ENCODE measurements around the gene MGME1. TPM values are rescaled to one million over a fixed set of nuclear protein-coding genes. Genes with fewer than 3 reads are reported as not detected.

Gene MGME1
- total and polyA plus RNA-seq, 2 of the 13 experiments (the other 11 are each of a cell fraction or from before 2014, with no cell fraction given): 36.7 to 66.6 TPM

GRCh38 chr20:17925141-17925939 is 43.5 kb upstream of the MGME1 start (continued):
- no peak for TF ChIP-seq NBN (conservative IDR thresholded peaks at IDR 0.05)
- no peak for TF ChIP-seq ZFP41 (CRISPR knock-in tag; IDR thresholded peaks at IDR 0.05; ENCODE audit: borderline replicate concordance)
- no peak; the same call in 1 of the 2 replicates for TF ChIP-seq PHF21A (CRISPR knock-in tag; IDR thresholded peaks at IDR 0.05)
- TF ChIP-seq MEIS1 (CRISPR knock-in tag; IDR thresholded peaks at IDR 0.05; ENCODE audit: borderline replicate concordance): no peak
- TF ChIP-seq, protein P1, sequence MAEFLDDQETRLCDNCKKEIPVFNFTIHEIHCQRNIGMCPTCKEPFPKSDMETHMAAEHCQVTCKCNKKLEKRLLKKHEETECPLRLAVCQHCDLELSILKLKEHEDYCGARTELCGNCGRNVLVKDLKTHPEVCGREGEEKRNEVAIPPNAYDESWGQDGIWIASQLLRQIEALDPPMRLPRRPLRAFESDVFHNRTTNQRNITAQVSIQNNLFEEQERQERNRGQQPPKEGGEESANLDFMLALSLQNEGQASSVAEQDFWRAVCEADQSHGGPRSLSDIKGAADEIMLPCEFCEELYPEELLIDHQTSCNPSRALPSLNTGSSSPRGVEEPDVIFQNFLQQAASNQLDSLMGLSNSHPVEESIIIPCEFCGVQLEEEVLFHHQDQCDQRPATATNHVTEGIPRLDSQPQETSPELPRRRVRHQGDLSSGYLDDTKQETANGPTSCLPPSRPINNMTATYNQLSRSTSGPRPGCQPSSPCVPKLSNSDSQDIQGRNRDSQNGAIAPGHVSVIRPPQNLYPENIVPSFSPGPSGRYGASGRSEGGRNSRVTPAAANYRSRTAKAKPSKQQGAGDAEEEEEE (CRISPR knock-in tag; IDR thresholded peaks at IDR 0.05; ENCODE audit: borderline replicate concordance): no peak
- 0 out of 2 replicates have a peak, but pooled peaks have one; percentile 7 for TF ChIP-seq SOX5 (CRISPR knock-in tag; IDR thresholded peaks at IDR 0.05; ENCODE audit: borderline replicate concordance)
- TF ChIP-seq ZNF879 (CRISPR knock-in tag; IDR thresholded peaks at IDR 0.05): no peak
- TF ChIP-seq ZNF557 (CRISPR knock-in tag; IDR thresholded peaks at IDR 0.05): no peak
- 0 out of 2 replicates have a peak, but pooled peaks have one; percentile 34 for TF ChIP-seq ZBTB20 (CRISPR knock-in tag; IDR thresholded peaks at IDR 0.05; ENCODE audit: borderline replicate concordance, low read depth)
- TF ChIP-seq, protein P2, sequence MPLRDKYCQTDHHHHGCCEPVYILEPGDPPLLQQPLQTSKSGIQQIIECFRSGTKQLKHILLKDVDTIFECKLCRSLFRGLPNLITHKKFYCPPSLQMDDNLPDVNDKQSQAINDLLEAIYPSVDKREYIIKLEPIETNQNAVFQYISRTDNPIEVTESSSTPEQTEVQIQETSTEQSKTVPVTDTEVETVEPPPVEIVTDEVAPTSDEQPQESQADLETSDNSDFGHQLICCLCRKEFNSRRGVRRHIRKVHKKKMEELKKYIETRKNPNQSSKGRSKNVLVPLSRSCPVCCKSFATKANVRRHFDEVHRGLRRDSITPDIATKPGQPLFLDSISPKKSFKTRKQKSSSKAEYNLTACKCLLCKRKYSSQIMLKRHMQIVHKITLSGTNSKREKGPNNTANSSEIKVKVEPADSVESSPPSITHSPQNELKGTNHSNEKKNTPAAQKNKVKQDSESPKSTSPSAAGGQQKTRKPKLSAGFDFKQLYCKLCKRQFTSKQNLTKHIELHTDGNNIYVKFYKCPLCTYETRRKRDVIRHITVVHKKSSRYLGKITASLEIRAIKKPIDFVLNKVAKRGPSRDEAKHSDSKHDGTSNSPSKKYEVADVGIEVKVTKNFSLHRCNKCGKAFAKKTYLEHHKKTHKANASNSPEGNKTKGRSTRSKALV (CRISPR knock-in tag; IDR thresholded peaks at IDR 0.05): 0 out of 2 replicates have a peak, but pooled peaks have one; percentile 32
- 0 out of 2 replicates have a peak, but pooled peaks have one; percentile 39 for TF ChIP-seq TEAD2 (CRISPR knock-in tag; IDR thresholded peaks at IDR 0.05)
- no peak for TF ChIP-seq HMGA1 (CRISPR knock-in tag; conservative IDR thresholded peaks at IDR 0.05)
- TF ChIP-seq, protein P3, sequence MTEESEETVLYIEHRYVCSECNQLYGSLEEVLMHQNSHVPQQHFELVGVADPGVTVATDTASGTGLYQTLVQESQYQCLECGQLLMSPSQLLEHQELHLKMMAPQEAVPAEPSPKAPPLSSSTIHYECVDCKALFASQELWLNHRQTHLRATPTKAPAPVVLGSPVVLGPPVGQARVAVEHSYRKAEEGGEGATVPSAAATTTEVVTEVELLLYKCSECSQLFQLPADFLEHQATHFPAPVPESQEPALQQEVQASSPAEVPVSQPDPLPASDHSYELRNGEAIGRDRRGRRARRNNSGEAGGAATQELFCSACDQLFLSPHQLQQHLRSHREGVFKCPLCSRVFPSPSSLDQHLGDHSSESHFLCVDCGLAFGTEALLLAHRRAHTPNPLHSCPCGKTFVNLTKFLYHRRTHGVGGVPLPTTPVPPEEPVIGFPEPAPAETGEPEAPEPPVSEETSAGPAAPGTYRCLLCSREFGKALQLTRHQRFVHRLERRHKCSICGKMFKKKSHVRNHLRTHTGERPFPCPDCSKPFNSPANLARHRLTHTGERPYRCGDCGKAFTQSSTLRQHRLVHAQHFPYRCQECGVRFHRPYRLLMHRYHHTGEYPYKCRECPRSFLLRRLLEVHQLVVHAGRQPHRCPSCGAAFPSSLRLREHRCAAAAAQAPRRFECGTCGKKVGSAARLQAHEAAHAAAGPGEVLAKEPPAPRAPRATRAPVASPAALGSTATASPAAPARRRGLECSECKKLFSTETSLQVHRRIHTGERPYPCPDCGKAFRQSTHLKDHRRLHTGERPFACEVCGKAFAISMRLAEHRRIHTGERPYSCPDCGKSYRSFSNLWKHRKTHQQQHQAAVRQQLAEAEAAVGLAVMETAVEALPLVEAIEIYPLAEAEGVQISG (CRISPR knock-in tag; IDR thresholded peaks at IDR 0.05): no peak; the same call in 1 of the 2 replicates
- peak; percentile 51; the same call in 1 of the 2 replicates for TF ChIP-seq HNF4G (IDR thresholded peaks at IDR 0.05; ENCODE audit: borderline replicate concordance, low read depth, low read length)
- TF ChIP-seq HNF4G (CRISPR knock-in tag; IDR thresholded peaks at IDR 0.05; ENCODE audit: borderline replicate concordance, low read depth): no peak
- peak; percentile 65 for TF ChIP-seq NCOR1 (IDR thresholded peaks at IDR 0.05; ENCODE audit: borderline replicate concordance, low read length)
- TF ChIP-seq JUND (CRISPR knock-in tag; IDR thresholded peaks at IDR 0.05): no peak
- peak; percentile 17; the same call in 1 of the 2 replicates for TF ChIP-seq YEATS4 (CRISPR knock-in tag; IDR thresholded peaks at IDR 0.05; ENCODE audit: borderline replicate concordance)
- TF ChIP-seq ZNF563 (CRISPR knock-in tag; IDR thresholded peaks at IDR 0.05): no peak
- TF ChIP-seq ZNF20 (CRISPR knock-in tag; IDR thresholded peaks at IDR 0.05): no peak
- no peak for TF ChIP-seq SNRNP70 (IDR thresholded peaks at IDR 0.05; ENCODE audit: low read depth, low read length)
- TF ChIP-seq MTA3 (CRISPR knock-in tag; IDR thresholded peaks at IDR 0.05): no peak
- TF ChIP-seq MLLT10 (CRISPR knock-in tag; IDR thresholded peaks at IDR 0.05): no peak

Measured in HepG2 (cell line).